Adrenal gland (tissue), 5 donors: ENCODE measurements around the gene FAM50B.

ENCODE experiments used
- CTCF ChIP-seq, 6 experiments: fragments of 450-650 bp in 4 of 6; fragments of 200-600 bp in 2 of 6; sonication (generic) in 1 of 6; IDR thresholded peaks; 1 replicate in 5 of 6; 2 replicates in 1 of 6; pipeline versions ENCODE4 v1.5.1 to v1.8.0; 2016 to 2021; ENCODE audit warnings: antibody characterized with exemption in 6 of 6, mild to moderate bottlenecking in 2 of 6, moderate library complexity in 1 of 6
- POLR2A ChIP-seq, 2 donors: fragments of 450-650 bp; IDR thresholded peaks; one replicate each; pipeline ENCODE4 v1.6.1; 2017; ENCODE audit warnings: antibody characterized with exemption in 2 of 2, mild to moderate bottlenecking in 2 of 2, moderate library complexity in 1 of 2
- donor health status: DM: no; HTN: no; CAD: no.

DNA sequence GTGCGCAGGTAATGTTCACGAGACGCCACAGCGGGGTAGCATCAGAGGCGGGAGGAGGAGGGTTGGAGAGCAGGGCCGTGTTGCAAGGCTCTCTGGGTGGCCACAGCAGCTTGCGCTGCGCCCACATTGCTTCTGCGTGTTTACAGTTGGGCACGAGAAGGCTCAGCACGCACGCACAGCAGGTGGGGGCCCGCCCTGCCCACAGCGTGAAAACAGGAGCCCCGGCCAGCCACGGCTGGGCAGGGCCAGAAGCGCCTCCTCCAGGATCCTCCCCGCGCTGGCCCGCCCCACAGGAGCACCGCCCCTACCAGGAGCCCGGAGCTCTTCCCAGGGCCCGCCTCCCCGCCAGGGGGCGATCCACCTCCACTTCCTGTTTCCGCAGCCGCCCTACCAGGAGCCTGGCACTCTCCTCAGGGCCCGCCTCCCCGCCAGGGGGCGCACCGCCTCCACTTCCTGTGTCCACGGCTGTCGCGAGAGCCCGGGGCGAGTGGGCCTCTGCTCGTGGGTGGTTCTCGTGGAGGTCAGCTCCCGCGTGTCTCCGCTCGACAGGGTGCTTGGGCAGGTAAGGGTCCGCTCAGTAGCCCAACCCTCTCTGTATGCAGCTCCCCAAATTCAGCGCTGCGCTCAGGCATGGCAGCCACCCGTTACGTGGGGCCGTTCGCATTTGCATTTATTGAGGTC is at the start of gene FAM50B:
- peak; percentile 84 to 99 (median 96) for TF ChIP-seq CTCF (IDR thresholded peaks at IDR 0.05)
- peak in 1 of 2 donors; percentile 46 for TF ChIP-seq POLR2A (IDR thresholded peaks at IDR 0.05)
